Endometrium (tissue), 2 donors: ENCODE results near the gene DKK3.

Experiments
- FAIRE-seq: peaks from 2 replicates; lab custom pipeline; 2012; peaks lifted over from hg19 to GRCh38; lab: Jason Lieb, UNC
- donor health status: control.
- donor health status: control.

Gene DKK3

DNA sequence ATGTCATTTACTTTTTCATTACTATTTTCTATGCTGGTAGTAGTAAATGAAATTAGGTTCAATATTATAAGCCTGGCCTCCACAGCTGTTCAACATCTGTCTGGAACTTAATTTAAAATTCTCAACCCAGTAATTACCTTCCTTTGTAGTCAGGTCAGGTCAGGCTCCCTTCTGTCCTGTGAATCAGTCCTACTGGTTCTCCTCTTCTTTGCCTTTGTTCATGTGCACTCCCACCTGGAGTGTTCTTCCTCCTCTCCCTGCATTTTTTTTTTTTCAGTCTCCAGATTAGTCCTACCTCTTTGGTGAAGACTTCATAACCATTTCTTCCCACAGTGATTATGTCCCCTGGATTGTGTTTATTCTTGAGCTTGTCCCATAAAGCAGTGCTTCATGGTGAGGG is 67.9 kb downstream of the DKK3 start:
- FAIRE-seq: no peak

DNA sequence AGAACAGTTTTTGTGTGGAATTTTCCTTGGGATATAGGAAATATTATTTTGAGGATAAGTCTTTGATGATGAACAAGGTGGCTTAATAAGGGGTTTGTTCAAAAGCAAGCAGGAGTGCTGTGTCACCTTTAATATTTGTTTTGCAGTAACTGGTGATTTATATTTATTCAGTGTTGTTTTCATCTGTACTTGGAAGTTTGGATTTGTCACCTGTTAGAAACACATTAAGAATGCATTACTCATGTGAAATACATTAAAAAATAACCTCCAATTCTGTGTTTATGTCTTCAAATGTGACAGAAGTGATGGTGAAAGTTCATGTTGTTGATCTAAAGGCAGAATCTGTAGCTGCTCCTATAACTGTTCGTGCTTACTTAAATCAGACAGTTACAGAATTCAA is 70.5 kb downstream of the DKK3 start:
- FAIRE-seq: no peak

DNA sequence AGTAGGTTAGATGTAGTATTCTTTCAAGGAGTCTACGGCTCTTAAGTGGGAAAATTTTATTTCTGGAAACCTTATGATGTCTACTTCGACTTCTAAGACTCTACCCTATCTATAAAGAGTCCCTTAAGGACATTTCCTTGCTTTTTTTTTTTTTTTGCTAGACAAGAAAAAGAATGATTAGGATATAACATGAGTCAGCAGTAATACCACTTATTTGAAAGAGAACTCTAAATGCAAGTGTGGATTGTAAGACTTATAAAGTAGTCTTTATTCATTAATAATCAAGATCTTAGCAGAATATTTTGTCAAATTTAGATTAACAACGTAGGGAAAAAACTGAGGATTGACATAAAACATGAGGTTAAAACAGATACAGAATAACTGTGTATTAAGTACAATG is 71.0 kb downstream of the DKK3 start:
- FAIRE-seq: no peak

DNA sequence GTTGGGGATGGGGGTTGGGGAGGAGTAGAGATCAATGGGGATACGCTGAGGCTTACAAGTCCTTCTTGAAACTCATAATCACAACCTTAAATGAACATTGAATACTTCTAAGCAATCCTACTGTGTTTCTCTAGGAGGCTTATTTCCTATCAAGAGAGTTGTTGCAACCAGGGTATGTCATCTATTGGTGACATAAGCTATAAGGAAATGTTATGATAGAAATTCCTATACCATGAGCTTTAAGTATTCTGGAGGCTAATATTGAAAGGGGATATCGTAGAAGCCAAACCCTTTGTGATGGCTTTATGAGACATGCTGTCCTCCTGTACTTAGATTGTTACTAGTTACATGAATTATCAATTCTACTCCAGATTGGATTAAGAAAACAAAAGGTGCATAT is 72.9 kb downstream of the DKK3 start:
- no peak for FAIRE-seq

DNA sequence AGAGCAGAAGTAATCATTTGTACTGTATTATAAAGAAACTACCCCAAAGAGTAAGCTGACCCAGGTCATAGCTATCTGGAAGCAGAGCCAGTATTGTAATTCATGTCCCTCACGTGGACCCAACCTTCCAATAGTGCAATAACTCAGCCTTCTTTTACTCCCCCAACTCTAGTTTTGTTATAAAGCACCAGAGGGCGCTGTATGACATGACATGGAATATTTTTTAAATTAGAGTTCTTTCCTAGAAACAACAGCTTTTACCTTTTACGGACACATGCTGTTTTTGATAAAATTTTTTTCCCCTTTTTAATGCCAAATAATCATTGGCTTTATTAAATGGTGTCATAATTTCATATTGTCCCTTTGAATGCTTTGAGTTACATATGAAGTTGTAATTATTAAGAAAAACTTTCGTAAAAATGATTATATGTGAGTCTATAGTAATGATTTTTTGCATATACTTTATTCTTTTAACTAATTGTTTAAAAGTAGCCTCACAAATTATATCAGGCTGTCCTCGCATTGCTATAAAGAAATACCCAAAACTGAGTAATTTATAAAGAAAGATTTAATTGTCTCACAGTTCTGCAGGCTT is 76.9 kb downstream of the DKK3 start:
- FAIRE-seq: peak; percentile 90

DNA sequence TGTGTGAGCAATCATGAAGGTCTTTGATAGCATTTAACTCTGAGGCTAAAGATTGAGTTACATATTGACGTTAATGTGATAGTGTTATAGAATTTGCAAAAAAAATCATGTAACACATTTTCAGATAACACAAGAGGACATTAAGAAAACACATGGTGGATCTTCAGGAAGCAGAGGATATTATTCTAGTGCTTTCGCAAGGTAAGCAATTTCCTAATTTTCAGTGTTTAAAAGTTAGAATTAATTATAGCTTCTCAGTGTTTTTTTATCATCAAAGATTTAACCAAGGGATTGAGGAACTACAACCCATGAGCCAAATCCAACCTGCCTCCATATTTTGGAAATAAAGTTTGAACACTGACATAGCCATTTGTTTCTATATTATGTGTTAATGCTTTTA is 78.5 kb downstream of the DKK3 start:
- FAIRE-seq: no peak

DNA sequence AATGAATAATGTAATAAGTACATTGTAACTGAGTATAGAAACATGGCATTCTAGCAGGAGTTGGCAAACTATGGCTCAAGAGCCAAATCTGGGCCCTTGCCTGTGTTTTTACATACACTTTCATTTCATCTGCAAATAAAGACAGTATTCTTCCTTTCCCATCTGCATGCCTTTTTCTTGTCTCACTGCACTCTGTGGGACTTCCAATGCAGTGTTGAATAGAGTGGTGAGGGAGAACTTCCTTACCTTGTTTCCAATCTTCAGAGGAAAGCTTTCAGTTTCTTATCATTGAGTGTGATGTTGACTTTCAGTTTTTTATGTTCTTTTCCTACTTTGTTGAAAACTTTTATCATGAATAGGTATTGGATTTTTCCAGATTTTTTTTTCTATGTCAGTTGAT is 84.6 kb downstream of the DKK3 start:
- FAIRE-seq: no peak

DNA sequence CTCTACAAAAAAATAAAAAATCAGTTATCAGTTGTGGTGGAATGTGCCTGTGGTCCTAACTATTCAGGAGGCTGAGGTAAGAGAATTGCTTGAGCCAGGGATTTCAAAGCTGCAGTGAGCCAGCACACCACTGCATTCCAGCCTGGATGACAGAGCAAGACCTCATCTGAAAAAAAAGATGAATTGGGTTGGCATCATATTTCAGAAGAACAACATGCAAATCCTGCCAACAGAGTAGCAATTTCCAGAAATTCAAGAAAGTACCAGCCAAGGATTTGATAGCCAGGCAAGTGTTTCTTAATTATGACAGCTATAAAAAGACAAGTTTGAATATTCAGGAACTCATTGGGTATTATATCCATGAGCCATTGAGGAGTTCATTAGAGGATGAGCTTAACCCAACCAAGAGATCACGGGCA is 91.4 kb downstream of the DKK3 start:
- FAIRE-seq: no peak

DNA sequence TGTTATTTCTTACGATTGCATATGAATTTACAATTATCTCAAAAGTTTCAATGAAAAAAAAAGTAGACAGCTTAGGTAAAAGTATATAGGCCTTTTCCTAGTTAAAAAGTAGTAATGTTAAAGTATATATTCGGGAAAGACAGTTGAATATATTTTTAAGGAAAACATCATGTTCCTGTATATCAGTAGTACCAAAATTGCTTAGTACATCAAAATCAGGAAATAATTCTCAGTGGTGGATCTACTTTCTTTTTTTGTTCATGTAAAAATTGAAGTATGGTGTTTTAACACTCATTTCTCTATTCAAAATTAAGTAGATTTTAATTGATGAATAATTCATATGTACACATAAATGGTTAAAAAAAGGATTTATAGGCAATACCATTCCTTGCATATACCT is 92.8 kb downstream of the DKK3 start:
- no peak for FAIRE-seq

DNA sequence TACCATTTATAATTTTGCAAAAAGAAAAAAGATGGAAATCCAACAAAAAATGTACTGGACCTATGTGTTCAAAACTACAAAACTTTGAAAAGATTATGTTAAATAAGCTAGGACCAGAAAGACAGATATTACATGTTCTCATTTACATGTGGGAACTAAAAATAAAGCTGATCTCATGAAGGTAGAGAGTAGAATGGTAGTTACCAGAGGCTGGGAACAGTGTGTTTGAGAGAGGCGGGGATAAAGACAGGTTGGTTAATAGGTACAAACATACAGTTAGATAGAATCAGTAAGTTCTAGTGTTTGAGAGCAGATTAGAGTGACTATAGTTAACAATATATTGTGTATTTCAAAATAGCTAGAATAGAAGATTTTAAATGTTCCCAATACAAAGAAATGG is 95.0 kb downstream of the DKK3 start:
- no peak for FAIRE-seq
